A549 (cell line): ENCODE results near the gene MATN4. TPM values are rescaled to one million over a fixed set of nuclear protein-coding genes. Genes with fewer than 3 reads are reported as not detected.

Experiments used
- ATAC-seq, 2 experiments: fragments of 200-7000 bp in 1 of 2; fragments of >200 bp in 1 of 2; cut with Nextera tagmentation in 1 of 2; cut with Tn5 transposase in 1 of 2; 3 replicates each; pipeline versions ENCODE4 v1.8.0 to v1.9.1; 2018 to 2020; ENCODE audit warnings: mild to moderate bottlenecking in 1 of 2, moderate library complexity in 1 of 2
- CTCF ChIA-PET: fragments of 300-600 bp; sonication (Branson Sonifier 250); formaldehyde crosslinking; extraction: SDS; loops from one replicate; lab custom pipeline; 2021; ENCODE audit warnings: antibody characterized with exemption, inconsistent platforms; lab: Yijun Ruan, JAX
- POLR2A ChIA-PET: fragments of 350-600 bp; formaldehyde crosslinking; extraction: SDS; loops from one replicate; lab custom pipeline; 2021; ENCODE audit warnings: antibody characterized with exemption, inconsistent platforms; lab: Yijun Ruan, JAX
- DNase-seq, 2 experiments: peaks; one replicate each; pipeline versions ENCODE4 v3.0.0 to v3.0.0-alpha.2; 2011 to 2016; ENCODE audit warnings: low read depth in 1 of 2, low spot score in 1 of 2
- FAIRE-seq: peaks from 2 replicates; lab custom pipeline; 2011; peaks lifted over from hg19 to GRCh38; lab: Jason Lieb, UNC
- H3K27ac ChIP-seq, 2 experiments: fragments of >200 bp; sonication (Bioruptor Twin); formaldehyde crosslinking; 3 replicates each; pipeline ENCODE4 v1.5.1; 2016 to 2017
- H3K4me1 ChIP-seq: fragments of >200 bp; sonication (Bioruptor Twin); formaldehyde crosslinking; 3 replicates; pipeline ENCODE4 v1.6.1; 2016
- H3K4me2 ChIP-seq: fragments of >200 bp; sonication (Bioruptor Twin); formaldehyde crosslinking; 3 replicates; pipeline ENCODE4 v1.6.1; 2016
- H3K4me3 ChIP-seq: fragments of >200 bp; sonication (Bioruptor Twin); formaldehyde crosslinking; 3 replicates; pipeline ENCODE4 v1.5.1; 2016
- H3K9me3 ChIP-seq: fragments of >200 bp; sonication (Bioruptor Twin); formaldehyde crosslinking; 3 replicates; pipeline ENCODE4 v1.6.1; 2016
- ATOH8 ChIP-seq: fragments of 250-450 bp; sonication (Bioruptor Pico); IDR thresholded peaks from 2 replicates; pipeline ENCODE4 v1.5.0; 2020; ENCODE audit warnings: low read depth, mild to moderate bottlenecking, moderate library complexity
- CBX2 ChIP-seq: fragments of 200-600 bp; sonication (generic); IDR thresholded peaks from 2 replicates; pipeline ENCODE4 v1.6.1; 2016; ENCODE audit warnings: low read depth, mild to moderate bottlenecking, borderline replicate concordance
- CEBPB ChIP-seq, 2 experiments: fragments of >200 bp in 1 of 2; sonication (Bioruptor Twin) in 1 of 2; formaldehyde crosslinking in 1 of 2; IDR thresholded peaks; 2 replicates each; pipeline ENCODE4 v1.6.1; 2012 to 2016
- CTCF ChIP-seq: fragments of >200 bp; sonication (Bioruptor Twin); formaldehyde crosslinking; IDR thresholded peaks from 3 replicates; pipeline ENCODE4 v1.5.1; 2016
- EHF ChIP-seq: fragments of 250-450 bp; sonication (Bioruptor Pico); IDR thresholded peaks from 2 replicates; pipeline ENCODE4 v1.5.0; 2020; ENCODE audit warnings: mild to moderate bottlenecking
- EHMT2 ChIP-seq: fragments of 200-600 bp; sonication (generic); IDR thresholded peaks from 2 replicates; pipeline ENCODE4 v1.6.1; 2016; ENCODE audit warnings: antibody characterized with exemption, low read depth, mild to moderate bottlenecking, moderate library complexity
- ELK1 ChIP-seq: fragments of 150-350 bp; IDR thresholded peaks from 2 replicates; pipeline ENCODE4 v1.6.1; 2014; ENCODE audit warnings: low read depth, mild to moderate bottlenecking, low read length
- EP300 ChIP-seq, 2 experiments: fragments of >200 bp; sonication (Bioruptor Twin); formaldehyde crosslinking; IDR thresholded peaks; 2 replicates in 1 of 2; 3 replicates in 1 of 2; pipeline ENCODE4 v1.6.1; 2016 to 2017
- FOXS1 ChIP-seq: fragments of 250-450 bp; sonication (Bioruptor Pico); IDR thresholded peaks from 2 replicates; pipeline ENCODE4 v1.5.0; 2020; ENCODE audit warnings: mild to moderate bottlenecking, moderate library complexity
- HDAC2 ChIP-seq: fragments of 200-600 bp; sonication (generic); IDR thresholded peaks from 2 replicates; pipeline ENCODE4 v1.6.1; 2016
- HOXA7 ChIP-seq: fragments of 250-450 bp; sonication (Bioruptor Pico); IDR thresholded peaks from 2 replicates; pipeline ENCODE4 v1.5.0; 2020; ENCODE audit warnings: mild to moderate bottlenecking, moderate library complexity
- HOXB5 ChIP-seq: fragments of 250-450 bp; sonication (Bioruptor Pico); IDR thresholded peaks from 2 replicates; pipeline ENCODE4 v1.5.0; 2020; ENCODE audit warnings: mild to moderate bottlenecking, moderate library complexity
- KDM5A ChIP-seq: fragments of 200-600 bp; sonication (generic); IDR thresholded peaks from 2 replicates; pipeline ENCODE4 v1.6.1; 2016; ENCODE audit warnings: antibody characterized with exemption, mild to moderate bottlenecking
- MYC ChIP-seq: IDR thresholded peaks from 2 replicates; pipeline ENCODE4 v1.6.1; 2012; ENCODE audit warnings: mild to moderate bottlenecking, inconsistent platforms, low read length, improper control_type of control experiment, borderline replicate concordance
- POLR2A ChIP-seq: IDR thresholded peaks from 2 replicates; pipeline ENCODE4 v1.6.1; 2012; ENCODE audit warnings: mild to moderate bottlenecking, low read length
- POLR2AphosphoS2 ChIP-seq: conservative IDR thresholded peaks from 2 replicates; pipeline ENCODE4 v1.6.1; 2012; ENCODE audit warnings: low read length, improper control_type of control experiment, inconsistent platforms
- RFX5 ChIP-seq: fragments of 450-650 bp; IDR thresholded peaks from 2 replicates; pipeline ENCODE4 v1.7.1; 2014; ENCODE audit warnings: antibody characterized with exemption, mild to moderate bottlenecking, moderate library complexity
- TFCP2L1 ChIP-seq: fragments of 250-450 bp; sonication (Bioruptor Pico); IDR thresholded peaks from 2 replicates; pipeline ENCODE4 v1.5.0; 2021; ENCODE audit warnings: mild to moderate bottlenecking
- USF2 ChIP-seq: fragments of 450-650 bp; IDR thresholded peaks from 2 replicates; pipeline ENCODE4 v1.6.1; 2014; ENCODE audit warnings: antibody characterized with exemption
- ZC3H11A ChIP-seq: fragments of 450-650 bp; IDR thresholded peaks from 2 replicates; pipeline ENCODE4 v1.6.1; 2014; ENCODE audit warnings: antibody characterized with exemption, mild to moderate bottlenecking
- ZFP36 ChIP-seq: fragments of 450-650 bp; IDR thresholded peaks from 2 replicates; pipeline ENCODE4 v1.6.1; 2014; ENCODE audit warnings: borderline replicate concordance; ENCODE audit not compliant: partially characterized antibody
- ZNF302 ChIP-seq: fragments of 250-450 bp; sonication (Bioruptor Pico); IDR thresholded peaks from 2 replicates; pipeline ENCODE4 v1.9.0; 2021; ENCODE audit warnings: inconsistent platforms, mild to moderate bottlenecking, moderate library complexity
- whole genome bisulfite sequencing: methylation state at CpG from one replicate; pipeline ENCODE4 v1.1.6; 2017; ENCODE audit errors: missing lambda C conversion rate; 5-methylcytosine and 5-hydroxymethylcytosine counted together
- polyA plus RNA-seq, 4 experiments: library from polyadenylated mRNA; depleted of rRNA in 3 of 4; stranded (reverse); fragments of >200 nt; fragmentation: RNase III in 1 of 4; extraction: RNeasy Plus Mini Kit Qiagen cat#74134 plus additional on column Dnase treatment in 1 of 4; gene quantifications; 2 replicates in 3 of 4; 3 replicates in 1 of 4; pipeline ENCODE4 v1.2.3, GENCODE V29; 2011 to 2017

MATN4 gene
- polyA plus RNA-seq, 2 of the 4 experiments (the other 2 are of a cell fraction), result 0.04 to 0.05 TPM

- H3K4me2 ChIP-seq, result no peak overlapping the region
- no peak for TF ChIP-seq ZNF302 (CRISPR knock-in tag)
- no peak overlapping the region for H3K4me3 ChIP-seq
- DNase-seq, result no peak
- H3K9me3 ChIP-seq, result no peaks in the 10 kb centered on the region
- CTCF ChIA-PET, result interaction anchor here (0.7 to 10.0 kb wide), 10 partner anchors 10 to 454 kb away, joined by 3 to 135 read pairs (median 4); no protein-coding TSS in a partner anchor
- no peak for ATAC-seq
- FAIRE-seq, result no peak
- no peak overlapping the region for H3K27ac ChIP-seq
- POLR2A ChIA-PET, result no interaction called here
- H3K4me1 ChIP-seq, result no peaks in the 10 kb centered on the region
- WGBS, result 84% methylated on average over 4 of the region's 4 CpGs
Measured at GRCh38 chr20:45315672-45316071, 7.6 kb upstream of the MATN4 start.

GRCh38 chr20:45313943-45314342, 5.8 kb upstream of the MATN4 start:
- Histone ChIP-seq H3K4me2 (no peak overlapping the region), H3K4me3 (no peak overlapping the region), H3K4me1 (no peaks in the 10 kb centered on the region), H3K27ac (no peak overlapping the region), H3K9me3 (no peaks in the 10 kb centered on the region)
- TF ChIP-seq EHMT2 (no peak), USF2 (no peak)
- ChIA-PET POLR2A (no interaction called here), CTCF (interaction anchor here (1.0 to 3.0 kb wide), 13 partner anchors 9 to 457 kb away, joined by 3 to 27 read pairs (median 5); no protein-coding TSS in a partner anchor)
- 76% methylated on average over 11 of the region's 11 CpGs for WGBS
- FAIRE-seq (no peak), ATAC-seq (no peak), DNase-seq (no peak)

GRCh38 chr20:45313065-45313695, 5.1 kb upstream of the MATN4 start:
- no peak overlapping the region for H3K4me3 ChIP-seq
- FAIRE-seq (no peak), ATAC-seq (no peak), DNase-seq (no peak)
- H3K4me1 ChIP-seq, result no peaks in the 10 kb centered on the region
- TF ChIP-seq CBX2, result no peak
- no peak for TF ChIP-seq ELK1
- no peak for TF ChIP-seq EHF (CRISPR knock-in tag)
- no peak for TF ChIP-seq ATOH8 (CRISPR knock-in tag)
- TF ChIP-seq FOXS1 (CRISPR knock-in tag), result no peak
- no peak for TF ChIP-seq RFX5
- TF ChIP-seq MYC, result no peak
- no peak for TF ChIP-seq POLR2AphosphoS2
- no peak for TF ChIP-seq KDM5A
- no peak for TF ChIP-seq EP300 (IDR thresholded peaks at IDR 0.05)
- no peak for TF ChIP-seq HOXA7 (CRISPR knock-in tag)
- TF ChIP-seq HDAC2, result no peak
- no peak for TF ChIP-seq CEBPB (IDR thresholded peaks at IDR 0.05)
- TF ChIP-seq POLR2A, result no peak
- TF ChIP-seq ZFP36, result no peak
- TF ChIP-seq HOXB5 (CRISPR knock-in tag), result no peak
- no peak for TF ChIP-seq TFCP2L1
- TF ChIP-seq ZC3H11A, result no peak
- TF ChIP-seq CTCF, result no peak
- no peak overlapping the region for H3K27ac ChIP-seq
- H3K4me2 ChIP-seq, result no peak overlapping the region
- ChIA-PET POLR2A (no interaction called here), CTCF (interaction anchor here (0.6 to 3.0 kb wide), 21 partner anchors 8 to 1415 kb away, joined by 3 to 27 read pairs (median 4); no protein-coding TSS in a partner anchor)
- no peaks in the 10 kb centered on the region for H3K9me3 ChIP-seq
- WGBS, result 93% methylated on average over 8 of the region's 8 CpGs
